ACC112 (cell line): ENCODE results near the gene EFHC1.
A peak's percentile ranks its signal among the peaks of the same experiment; 100 is the strongest.

Experiments
- H2AFZ ChIP-seq: fragments of 200-600 bp; sonication (generic); one replicate; pipeline ENCODE4 v1.6.0; 2017; ENCODE audit warnings: antibody characterized with exemption, low read length; ENCODE audit not compliant: unreplicated experiment
- H3K27ac ChIP-seq: fragments of 200-600 bp; sonication (generic); 2 replicates; pipeline ENCODE4 v1.5.1; 2014; ENCODE audit warnings: low read depth, mild to moderate bottlenecking, antibody characterized with exemption, low read length, moderate library complexity
- H3K27me3 ChIP-seq: fragments of 200-600 bp; sonication (generic); 2 replicates; pipeline ENCODE4 v1.6.1; 2014; ENCODE audit warnings: mild to moderate bottlenecking, antibody characterized with exemption, low read length, moderate library complexity, mixed read lengths; ENCODE audit not compliant: insufficient read depth
- H3K36me3 ChIP-seq: fragments of 200-600 bp; sonication (generic); 2 replicates; pipeline ENCODE4 v1.6.1; 2016; ENCODE audit warnings: mild to moderate bottlenecking, antibody characterized with exemption, low read length, moderate library complexity, mixed read lengths; ENCODE audit not compliant: insufficient read depth
- H3K4me1 ChIP-seq: fragments of 200-600 bp; sonication (generic); one replicate; pipeline ENCODE4 v1.6.1; 2016; ENCODE audit warnings: low read length, mixed read lengths; ENCODE audit not compliant: insufficient read depth, unreplicated experiment, control insufficient read depth
- H3K4me3 ChIP-seq: fragments of 200-600 bp; sonication (generic); 2 replicates; pipeline ENCODE4 v1.5.1; 2014; ENCODE audit warnings: mild to moderate bottlenecking, low read depth, low read length
- H3K79me2 ChIP-seq: fragments of 200-600 bp; sonication (generic); one replicate; pipeline ENCODE4 v1.6.0; 2016; ENCODE audit warnings: low read length; ENCODE audit not compliant: control insufficient read depth, unreplicated experiment, insufficient read depth

Gene EFHC1

GRCh38 chr6:52491203-52492069 is 71.3 kb downstream of the EFHC1 start:
- H3K27me3 ChIP-seq: no peaks in the 10 kb centered on the region
- H3K27ac ChIP-seq: peak overlapping the region; percentile 14; the same call in 1 of the 2 replicates
- H3K36me3 ChIP-seq: peaks cover 5% of the 10 kb centered on the region
- no peak overlapping the region for H3K4me3 ChIP-seq
- no peaks in the 10 kb centered on the region for H3K79me2 ChIP-seq
- H3K4me1 ChIP-seq: peaks cover 12% of the 10 kb centered on the region
- H2AFZ ChIP-seq: no peak overlapping the region

GRCh38 chr6:52493669-52494068 is 73.5 kb downstream of the EFHC1 start:
- Histone ChIP-seq H3K36me3 (peaks cover 17% of the 10 kb centered on the region), H3K4me1 (peaks cover 20% of the 10 kb centered on the region), H3K27ac (peak overlapping the region; percentile 45)

GRCh38 chr6:52494298-52495072 is 74.3 kb downstream of the EFHC1 start:
- Histone ChIP-seq H3K27ac (peak overlapping the region; percentile 45), H3K4me3 (no peak overlapping the region), H3K27me3 (no peaks in the 10 kb centered on the region), H3K4me1 (peaks cover 28% of the 10 kb centered on the region), H3K79me2 (no peaks in the 10 kb centered on the region), H2AFZ (no peak overlapping the region), H3K36me3 (peaks cover 17% of the 10 kb centered on the region)

More at GRCh38 chr6:52493669-52494068, 73.5 kb downstream of the EFHC1 start:
- Histone ChIP-seq H3K79me2 (no peaks in the 10 kb centered on the region), H2AFZ (no peak overlapping the region), H3K27me3 (no peaks in the 10 kb centered on the region), H3K4me3 (no peak overlapping the region)

DNA sequence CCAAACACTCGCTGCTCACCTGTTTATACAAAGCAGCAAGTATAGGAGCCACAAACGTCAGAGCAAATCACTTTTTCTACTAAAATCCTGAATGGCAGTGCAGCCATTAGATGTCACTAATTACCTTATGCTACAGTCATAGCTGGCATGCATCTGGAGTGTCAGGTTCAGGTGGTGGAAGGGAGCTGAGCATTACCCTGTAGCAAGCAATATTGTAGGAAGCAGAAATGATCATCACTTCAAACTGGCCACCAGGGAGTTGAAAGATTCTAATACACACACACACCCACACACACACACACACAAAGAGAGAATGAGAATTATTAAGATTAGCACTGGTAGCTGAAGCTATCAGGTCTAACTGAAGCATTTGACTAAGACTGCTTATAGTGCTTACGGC is 75.8 kb downstream of the EFHC1 start:
- Histone ChIP-seq H3K79me2 (no peaks in the 10 kb centered on the region), H3K36me3 (peaks cover 29% of the 10 kb centered on the region), H3K27ac (no peak overlapping the region), H3K27me3 (no peaks in the 10 kb centered on the region), H3K4me1 (peaks cover 42% of the 10 kb centered on the region), H2AFZ (no peak overlapping the region), H3K4me3 (no peak overlapping the region)

- no peaks in the 10 kb centered on the region for H3K27me3 ChIP-seq
- H3K4me1 ChIP-seq: peaks cover 42% of the 10 kb centered on the region
- no peak overlapping the region for H3K4me3 ChIP-seq
- H3K79me2 ChIP-seq: no peaks in the 10 kb centered on the region
- no peak overlapping the region for H2AFZ ChIP-seq
- H3K36me3 ChIP-seq: peaks cover 34% of the 10 kb centered on the region
- H3K27ac ChIP-seq: peak overlapping the region; percentile 1; the same call in 1 of the 2 replicates
Observed at GRCh38 chr6:52496631-52497030, 76.5 kb downstream of the EFHC1 start.

DNA sequence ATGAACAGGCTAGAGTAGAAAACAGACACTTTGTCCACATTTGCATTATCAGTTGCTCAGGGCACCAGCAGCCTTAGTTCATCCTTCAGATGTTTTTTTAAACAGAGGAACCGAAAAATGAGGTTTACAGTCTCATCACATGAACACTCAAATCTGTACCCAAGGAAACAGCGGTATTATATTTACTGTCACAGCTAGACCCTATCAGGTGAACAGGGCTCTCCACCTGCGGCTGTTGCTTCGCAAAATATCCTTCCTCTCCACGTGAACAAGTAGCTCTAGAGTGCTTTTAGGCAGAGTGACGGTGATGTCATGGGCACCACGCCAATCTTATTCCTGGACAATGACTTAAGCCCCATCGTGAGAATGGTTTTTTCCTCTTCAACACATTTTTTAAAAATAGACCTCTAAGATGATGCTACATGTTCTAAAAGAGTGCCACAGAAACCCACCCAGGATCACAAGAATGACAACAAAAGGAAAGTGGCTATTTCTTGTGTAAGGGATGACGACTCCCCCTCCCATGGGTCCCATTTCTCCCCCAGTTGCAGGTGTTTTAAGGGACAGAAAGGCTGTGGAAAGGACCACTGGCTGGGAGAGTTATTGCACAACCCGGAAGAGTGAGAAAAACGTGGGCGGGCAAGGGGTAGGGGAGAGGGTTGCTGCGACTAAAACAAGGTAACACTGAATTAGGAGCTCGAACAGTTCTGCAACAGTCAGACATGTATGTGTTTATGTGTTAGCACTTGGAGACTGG is 77.7 kb downstream of the EFHC1 start:
- Histone ChIP-seq H3K36me3 (peaks cover 45% of the 10 kb centered on the region), H2AFZ (no peak overlapping the region), H3K27ac (peak overlapping the region; percentile 65), H3K4me3 (no peak overlapping the region), H3K79me2 (peaks cover 5% of the 10 kb centered on the region), H3K27me3 (no peaks in the 10 kb centered on the region), H3K4me1 (peaks cover 38% of the 10 kb centered on the region)

GRCh38 chr6:52498538-52499017 is 78.4 kb downstream of the EFHC1 start:
- Histone ChIP-seq H2AFZ (no peak overlapping the region), H3K27ac (peak overlapping the region; percentile 65), H3K4me1 (peaks cover 46% of the 10 kb centered on the region), H3K36me3 (peaks cover 51% of the 10 kb centered on the region), H3K4me3 (no peak overlapping the region), H3K79me2 (peaks cover 7% of the 10 kb centered on the region), H3K27me3 (no peaks in the 10 kb centered on the region)

DNA sequence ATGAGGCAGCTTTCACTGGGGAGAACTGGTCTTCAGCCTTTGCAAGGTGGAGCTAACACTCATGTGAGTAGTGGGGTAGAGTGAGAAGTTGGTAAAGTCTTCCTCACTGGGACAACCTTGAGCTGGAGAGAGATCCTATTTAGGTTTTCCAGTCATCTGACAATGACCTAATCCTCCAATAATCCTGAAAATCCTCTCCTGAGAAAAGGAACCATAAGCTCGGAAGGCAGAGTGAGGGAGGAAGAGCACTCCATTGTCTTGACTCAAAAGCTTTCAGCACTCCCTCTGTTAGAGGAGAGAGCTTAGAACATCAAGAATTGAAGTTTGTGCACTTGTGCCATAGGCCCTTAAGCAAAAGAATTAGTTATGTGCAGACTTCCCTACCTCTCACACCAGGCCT is 78.9 kb downstream of the EFHC1 start:
- peaks cover 54% of the 10 kb centered on the region for H3K36me3 ChIP-seq
- H3K4me3 ChIP-seq: no peak overlapping the region
- no peak overlapping the region for H2AFZ ChIP-seq
- peaks cover 46% of the 10 kb centered on the region for H3K4me1 ChIP-seq
- peaks cover 7% of the 10 kb centered on the region for H3K79me2 ChIP-seq
- H3K27me3 ChIP-seq: no peaks in the 10 kb centered on the region
- peak overlapping the region; percentile 65 for H3K27ac ChIP-seq

DNA sequence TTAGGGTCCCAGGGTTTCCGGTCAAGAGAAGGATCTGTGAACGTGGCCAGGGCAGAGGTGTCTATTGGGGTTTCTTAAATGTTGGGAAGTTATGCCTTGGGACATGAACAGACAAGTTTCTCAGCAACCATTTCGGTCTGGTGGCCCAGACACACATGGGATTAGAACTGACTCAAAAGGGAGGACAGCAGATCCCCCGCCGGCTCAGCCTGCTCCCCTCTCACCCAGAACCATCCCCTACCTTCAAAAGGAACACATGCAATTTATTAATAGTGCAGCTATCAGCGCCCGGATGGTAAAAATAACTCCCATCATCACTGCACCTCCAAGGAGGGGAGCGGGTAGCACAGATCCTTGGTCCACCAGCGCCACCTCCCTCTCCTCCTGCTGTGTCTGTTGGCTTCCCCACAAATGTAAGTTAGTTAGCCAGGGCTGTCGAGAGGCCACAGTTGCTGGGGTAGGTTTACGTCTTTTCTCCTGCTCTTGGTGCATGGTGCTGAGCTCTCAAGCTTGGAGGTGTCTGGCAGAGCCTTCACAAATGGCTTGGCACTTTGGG is 79.6 kb downstream of the EFHC1 start:
- no peak overlapping the region for H2AFZ ChIP-seq
- peak overlapping the region; percentile 65 for H3K27ac ChIP-seq
- no peaks in the 10 kb centered on the region for H3K27me3 ChIP-seq
- peaks cover 53% of the 10 kb centered on the region for H3K4me1 ChIP-seq
- peaks cover 7% of the 10 kb centered on the region for H3K79me2 ChIP-seq
- no peak overlapping the region for H3K4me3 ChIP-seq
- H3K36me3 ChIP-seq: peaks cover 57% of the 10 kb centered on the region
